IMR-90 (cell line): ENCODE measurements around the gene TBC1D22A.

Experiments used
- BHLHE40 ChIP-seq: fragments of 150-350 bp; IDR thresholded peaks from 2 replicates; pipeline ENCODE4 v1.6.1; 2016; ENCODE audit warnings: mild to moderate bottlenecking, low read depth, low read length
- POLR2A ChIP-seq: IDR thresholded peaks from 2 replicates; pipeline ENCODE4 v1.6.1; 2012; ENCODE audit warnings: mild to moderate bottlenecking, low read depth, low read length
- RAD21 ChIP-seq: IDR thresholded peaks from 2 replicates; pipeline ENCODE4 v1.6.1; 2012; ENCODE audit warnings: low read length, improper control_type of control experiment
- RCOR1 ChIP-seq: IDR thresholded peaks from 2 replicates; pipeline ENCODE4 v1.6.1; 2012; ENCODE audit warnings: mild to moderate bottlenecking, low read length, improper control_type of control experiment; ENCODE audit not compliant: insufficient replicate concordance
- RFX5 ChIP-seq: IDR thresholded peaks from 2 replicates; pipeline ENCODE4 v1.8.0; 2012; ENCODE audit warnings: low read depth, mild to moderate bottlenecking, low read length, moderate library complexity
- TF ChIP-seq, protein P1 (sequence below): conservative IDR thresholded peaks from 2 replicates; pipeline ENCODE4 v1.5.1; 2012; ENCODE audit warnings: mild to moderate bottlenecking, low read depth, low read length, improper control_type of control experiment
- TF ChIP-seq, protein P2 (sequence below): fragments of 150-350 bp; IDR thresholded peaks from 2 replicates; pipeline ENCODE4 v1.6.1; 2017; ENCODE audit warnings: mild to moderate bottlenecking, antibody characterized with exemption, low read length, low read depth
- TF ChIP-seq, protein P3 (sequence below): fragments of 150-350 bp; IDR thresholded peaks from 2 replicates; pipeline ENCODE4 v1.6.1; 2016; ENCODE audit warnings: low read depth, mild to moderate bottlenecking, low read length, moderate library complexity, borderline replicate concordance

DNA sequence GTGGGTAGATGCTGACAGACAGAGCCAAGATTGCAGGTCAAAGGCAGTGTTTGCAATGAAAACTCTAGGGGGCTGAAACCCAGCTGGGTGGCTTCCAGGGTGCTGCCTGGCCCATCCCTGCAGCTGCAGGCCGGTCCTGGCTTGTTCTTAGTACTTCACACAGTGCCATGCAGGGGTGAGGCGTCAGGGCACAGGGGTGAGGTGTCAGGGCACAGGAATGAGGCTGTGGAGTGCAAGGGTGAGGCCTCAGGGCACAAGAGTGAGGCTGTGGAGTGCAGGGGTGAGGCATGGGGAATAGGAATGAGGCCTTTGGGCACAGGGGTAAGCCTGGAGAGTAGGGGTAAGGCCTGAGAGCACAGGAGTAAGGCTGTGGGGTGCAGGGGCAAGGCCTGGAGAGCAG is 337.6 kb downstream of the TBC1D22A start:
- TF ChIP-seq RAD21 (no peak), POLR2A (no peak), RCOR1 (no peak), BHLHE40 (no peak), RFX5 (no peak)
- TF ChIP-seq, protein P1, sequence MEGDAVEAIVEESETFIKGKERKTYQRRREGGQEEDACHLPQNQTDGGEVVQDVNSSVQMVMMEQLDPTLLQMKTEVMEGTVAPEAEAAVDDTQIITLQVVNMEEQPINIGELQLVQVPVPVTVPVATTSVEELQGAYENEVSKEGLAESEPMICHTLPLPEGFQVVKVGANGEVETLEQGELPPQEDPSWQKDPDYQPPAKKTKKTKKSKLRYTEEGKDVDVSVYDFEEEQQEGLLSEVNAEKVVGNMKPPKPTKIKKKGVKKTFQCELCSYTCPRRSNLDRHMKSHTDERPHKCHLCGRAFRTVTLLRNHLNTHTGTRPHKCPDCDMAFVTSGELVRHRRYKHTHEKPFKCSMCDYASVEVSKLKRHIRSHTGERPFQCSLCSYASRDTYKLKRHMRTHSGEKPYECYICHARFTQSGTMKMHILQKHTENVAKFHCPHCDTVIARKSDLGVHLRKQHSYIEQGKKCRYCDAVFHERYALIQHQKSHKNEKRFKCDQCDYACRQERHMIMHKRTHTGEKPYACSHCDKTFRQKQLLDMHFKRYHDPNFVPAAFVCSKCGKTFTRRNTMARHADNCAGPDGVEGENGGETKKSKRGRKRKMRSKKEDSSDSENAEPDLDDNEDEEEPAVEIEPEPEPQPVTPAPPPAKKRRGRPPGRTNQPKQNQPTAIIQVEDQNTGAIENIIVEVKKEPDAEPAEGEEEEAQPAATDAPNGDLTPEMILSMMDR = no peak
- TF ChIP-seq, protein P2, sequence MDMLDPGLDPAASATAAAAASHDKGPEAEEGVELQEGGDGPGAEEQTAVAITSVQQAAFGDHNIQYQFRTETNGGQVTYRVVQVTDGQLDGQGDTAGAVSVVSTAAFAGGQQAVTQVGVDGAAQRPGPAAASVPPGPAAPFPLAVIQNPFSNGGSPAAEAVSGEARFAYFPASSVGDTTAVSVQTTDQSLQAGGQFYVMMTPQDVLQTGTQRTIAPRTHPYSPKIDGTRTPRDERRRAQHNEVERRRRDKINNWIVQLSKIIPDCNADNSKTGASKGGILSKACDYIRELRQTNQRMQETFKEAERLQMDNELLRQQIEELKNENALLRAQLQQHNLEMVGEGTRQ = no peak
- TF ChIP-seq, protein P3, sequence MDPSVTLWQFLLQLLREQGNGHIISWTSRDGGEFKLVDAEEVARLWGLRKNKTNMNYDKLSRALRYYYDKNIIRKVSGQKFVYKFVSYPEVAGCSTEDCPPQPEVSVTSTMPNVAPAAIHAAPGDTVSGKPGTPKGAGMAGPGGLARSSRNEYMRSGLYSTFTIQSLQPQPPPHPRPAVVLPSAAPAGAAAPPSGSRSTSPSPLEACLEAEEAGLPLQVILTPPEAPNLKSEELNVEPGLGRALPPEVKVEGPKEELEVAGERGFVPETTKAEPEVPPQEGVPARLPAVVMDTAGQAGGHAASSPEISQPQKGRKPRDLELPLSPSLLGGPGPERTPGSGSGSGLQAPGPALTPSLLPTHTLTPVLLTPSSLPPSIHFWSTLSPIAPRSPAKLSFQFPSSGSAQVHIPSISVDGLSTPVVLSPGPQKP = no peak
